H9 (cell line): ENCODE measurements around the gene METTL23. TPM values are rescaled to one million over a fixed set of nuclear protein-coding genes. Genes with fewer than 3 reads are reported as not detected.

ENCODE experiments used
- DNase-seq: peaks from one replicate; pipeline ENCODE4 v3.0.0-alpha.2; 2017
- H2AFZ ChIP-seq: one replicate; pipeline ENCODE4 v1.6.1; 2013; ENCODE audit warnings: mild to moderate bottlenecking, low read length, control low read depth, moderate library complexity
- H2AK5ac ChIP-seq: 2 replicates; pipeline ENCODE4 v1.6.1; 2013; ENCODE audit warnings: low read length, control low read depth, mixed read lengths; ENCODE audit not compliant: insufficient read length
- H2BK120ac ChIP-seq: one replicate; pipeline ENCODE4 v1.6.1; 2013; ENCODE audit warnings: low read depth, mild to moderate bottlenecking, low read length, control low read depth, inconsistent platforms; ENCODE audit not compliant: poor library complexity, severe bottlenecking
- H2BK12ac ChIP-seq: 2 replicates; pipeline ENCODE4 v1.6.1; 2013; ENCODE audit warnings: low read length, control low read depth, mixed read lengths, low read depth; ENCODE audit not compliant: insufficient read length
- H2BK15ac ChIP-seq: 2 replicates; pipeline ENCODE4 v1.6.1; 2013; ENCODE audit warnings: low read depth, low read length, control low read depth
- H2BK20ac ChIP-seq: one replicate; pipeline ENCODE4 v1.6.1; 2013; ENCODE audit warnings: low read depth, mild to moderate bottlenecking, low read length, control low read depth, inconsistent platforms; ENCODE audit not compliant: poor library complexity, severe bottlenecking
- H2BK5ac ChIP-seq: 2 replicates; pipeline ENCODE4 v1.6.1; 2013; ENCODE audit warnings: low read length, control low read depth, mixed read lengths; ENCODE audit not compliant: insufficient read length
- H3K14ac ChIP-seq: 2 replicates; pipeline ENCODE4 v1.6.1; 2013; ENCODE audit warnings: low read length, control low read depth; ENCODE audit not compliant: insufficient read depth
- H3K18ac ChIP-seq: 2 replicates; pipeline ENCODE4 v1.6.1; 2013; ENCODE audit warnings: low read depth, mild to moderate bottlenecking, mixed read lengths, low read length, control low read depth; ENCODE audit not compliant: insufficient read length
- H3K23ac ChIP-seq: 2 replicates; pipeline ENCODE4 v1.6.1; 2013; ENCODE audit warnings: low read length, control low read depth, mixed read lengths, low read depth; ENCODE audit not compliant: insufficient read length
- H3K23me2 ChIP-seq: 2 replicates; pipeline ENCODE4 v1.6.1; 2013; ENCODE audit warnings: low read depth, mild to moderate bottlenecking, mixed read lengths, low read length, control low read depth; ENCODE audit not compliant: insufficient read length, poor library complexity, severe bottlenecking
- H3K27ac ChIP-seq: 2 replicates; pipeline ENCODE4 v1.5.1; 2013; ENCODE audit warnings: low read length, control low read depth, mixed read lengths, low read depth; ENCODE audit not compliant: insufficient read length
- H3K27me3 ChIP-seq: 2 replicates; pipeline ENCODE4 v1.6.1; 2013; ENCODE audit warnings: low read length, control low read depth, inconsistent platforms; ENCODE audit not compliant: insufficient read depth
- H3K4ac ChIP-seq: 2 replicates; pipeline ENCODE4 v1.6.1; 2013; ENCODE audit warnings: low read depth, mild to moderate bottlenecking, control low read depth, inconsistent platforms, low read length, moderate library complexity
- H3K4me1 ChIP-seq: 2 replicates; pipeline ENCODE4 v1.6.1; 2013; ENCODE audit warnings: low read length, control low read depth, inconsistent platforms; ENCODE audit not compliant: insufficient read depth
- H3K4me2 ChIP-seq: 2 replicates; pipeline ENCODE4 v1.6.1; 2013; ENCODE audit warnings: low read length, control low read depth, mixed read lengths; ENCODE audit not compliant: insufficient read length, insufficient read depth
- H3K56ac ChIP-seq: 2 replicates; pipeline ENCODE4 v1.6.1; 2013; ENCODE audit warnings: low read depth, mild to moderate bottlenecking, mixed read lengths, low read length, control low read depth; ENCODE audit not compliant: insufficient read length
- H3K79me1 ChIP-seq: 2 replicates; pipeline ENCODE4 v1.6.1; 2013; ENCODE audit warnings: low read depth, mild to moderate bottlenecking, moderate library complexity, low read length, control low read depth, inconsistent platforms; ENCODE audit not compliant: insufficient read depth, poor library complexity, severe bottlenecking
- H3K79me2 ChIP-seq: 2 replicates; pipeline ENCODE4 v1.6.1; 2013; ENCODE audit warnings: low read length, control low read depth, inconsistent platforms; ENCODE audit not compliant: insufficient read depth
- H3K9ac ChIP-seq: 2 replicates; pipeline ENCODE4 v1.6.1; 2013; ENCODE audit warnings: low read length, control low read depth, mixed read lengths; ENCODE audit not compliant: insufficient read length; ENCODE audit errors: extremely low read depth
- H3K9me3 ChIP-seq: one replicate; pipeline ENCODE4 v1.6.1; 2013; ENCODE audit warnings: low read depth, low read length, inconsistent platforms; ENCODE audit not compliant: control insufficient read depth
- H3T11ph ChIP-seq: one replicate; pipeline ENCODE4 v1.6.1; 2013; ENCODE audit warnings: mild to moderate bottlenecking, low read length, control low read depth, inconsistent platforms
- H4K20me1 ChIP-seq: one replicate; pipeline ENCODE4 v1.6.1; 2013; ENCODE audit not compliant: control insufficient read depth, insufficient read length, insufficient read depth
- H4K5ac ChIP-seq: 2 replicates; pipeline ENCODE4 v1.6.1; 2013; ENCODE audit warnings: low read depth, mild to moderate bottlenecking, mixed read lengths, low read length, control low read depth; ENCODE audit not compliant: insufficient read length
- H4K8ac ChIP-seq: replicated peaks from 2 replicates; pipeline ENCODE4 v1.6.1; 2013; ENCODE audit warnings: low read length, control low read depth, mixed read lengths, low read depth; ENCODE audit not compliant: insufficient read length
- H4K91ac ChIP-seq: 2 replicates; pipeline ENCODE4 v1.6.1; 2013; ENCODE audit warnings: low read depth, mild to moderate bottlenecking, moderate library complexity, mixed read lengths, low read length, control low read depth; ENCODE audit not compliant: insufficient read length
- H3K27ac Mint-ChIP-seq, 3 experiments: 2 replicates in 2 of 3; 3 replicates in 1 of 3; pipeline ENCODE4 v1.8.0; 2020 to 2021; ENCODE audit warnings: mixed read lengths in 3 of 3, mild to moderate bottlenecking in 1 of 3, moderate library complexity in 1 of 3
- H3K27me3 Mint-ChIP-seq: 2 replicates; pipeline ENCODE4 v1.8.0; 2021; ENCODE audit warnings: low read depth, mild to moderate bottlenecking, moderate library complexity, mixed read lengths
- H3K36me3 Mint-ChIP-seq, 3 experiments: 2 replicates in 2 of 3; 3 replicates in 1 of 3; pipeline ENCODE4 v1.8.0; 2020 to 2021; ENCODE audit warnings: low read depth in 3 of 3, mixed read lengths in 3 of 3; ENCODE audit not compliant: insufficient read depth in 1 of 3
- H3K4me1 Mint-ChIP-seq, 2 experiments: 2 replicates each; pipeline ENCODE4 v1.8.0; 2020; ENCODE audit warnings: mixed read lengths in 2 of 2
- H3K4me3 Mint-ChIP-seq, 2 experiments: 2 replicates in 1 of 2; 3 replicates in 1 of 2; pipeline ENCODE4 v1.8.0; 2020 to 2021; ENCODE audit warnings: mild to moderate bottlenecking in 2 of 2, mixed read lengths in 2 of 2, moderate library complexity in 1 of 2
- H3K9me3 Mint-ChIP-seq, 2 experiments: 2 replicates in 1 of 2; 3 replicates in 1 of 2; pipeline ENCODE4 v1.8.0; 2020; ENCODE audit warnings: mild to moderate bottlenecking in 2 of 2, mixed read lengths in 2 of 2, moderate library complexity in 1 of 2
- CTCF ChIP-seq: fragments of 200-600 bp; sonication (generic); conservative IDR thresholded peaks from 3 replicates; pipeline ENCODE4 v1.8.0; 2021; ENCODE audit warnings: antibody characterized with exemption, mild to moderate bottlenecking
- WGBS: extraction: QIAGEN DNeasy Blood & Tissue Kit; methylation state at CpG from one replicate; pipeline ENCODE4 v1.1.7; 2013; ENCODE audit warnings: missing lambda C conversion rate, low lambda C conversion rate, mixed read lengths; ENCODE audit not compliant: insufficient read length; ENCODE audit errors: extremely low coverage; 5-methylcytosine and 5-hydroxymethylcytosine counted together
- total RNA-seq: library from RNA; stranded (reverse); gene quantifications from 2 replicates; pipeline ENCODE4 v1.2.1, GENCODE V29; 2021

METTL23 gene
- total RNA-seq, 1 experiment from 2014 or later = 29.9 TPM

- no peaks in the 10 kb centered on the region for H4K20me1 ChIP-seq
- H3K9ac ChIP-seq = no peak overlapping the region
- no peak overlapping the region for H3K27ac ChIP-seq
- no peak overlapping the region for H2BK120ac ChIP-seq
- no CpG with 5 or more reads among the region's 9 CpGs for WGBS
- H4K8ac ChIP-seq = no peak overlapping the region
- no peak overlapping the region for H2BK12ac ChIP-seq
- H3K23me2 ChIP-seq = no peaks in the 10 kb centered on the region
- no peaks in the 10 kb centered on the region for H3K9me3 Mint-ChIP-seq
- H3K4me1 ChIP-seq = no peaks in the 10 kb centered on the region
- no peaks in the 10 kb centered on the region for H3K79me1 ChIP-seq
- no peak overlapping the region for H2AFZ ChIP-seq
- peaks cover 2 to 3% of the 10 kb centered on the region in 2 experiments; a peak in 2 of 4 replicates for H3K4me1 Mint-ChIP-seq
- no peak overlapping the region for H2BK5ac ChIP-seq
- H3K36me3 Mint-ChIP-seq = peaks cover 32 to 87% (median 87%) of the 10 kb centered on the region in 3 experiments; a peak in 6 of 7 replicates
- H3K4me3 Mint-ChIP-seq = no peak overlapping the region
- H3K27ac Mint-ChIP-seq = no peak overlapping the region
- H3K27me3 ChIP-seq = no peaks in the 10 kb centered on the region
- no peak overlapping the region for H3K18ac ChIP-seq
- no peak overlapping the region for H4K91ac ChIP-seq
- no peak for DNase-seq
- no peak overlapping the region for H3K23ac ChIP-seq
- H4K5ac ChIP-seq = no peak overlapping the region
- H2BK20ac ChIP-seq = no peak overlapping the region
- H3K56ac ChIP-seq = no peak overlapping the region
- no peak overlapping the region for H3K14ac ChIP-seq
- H3K4me2 ChIP-seq = no peak overlapping the region
- H3K27me3 Mint-ChIP-seq = no peaks in the 10 kb centered on the region
- no peak overlapping the region for H2AK5ac ChIP-seq
- no peaks in the 10 kb centered on the region for H3K79me2 ChIP-seq
- no peak overlapping the region for H3T11ph ChIP-seq
- H3K9me3 ChIP-seq = no peaks in the 10 kb centered on the region
- no peak overlapping the region for H2BK15ac ChIP-seq
- no peak overlapping the region for H3K4ac ChIP-seq
- no peak for TF ChIP-seq CTCF
Measured at GRCh38 chr17:76720211-76720610, 6.4 kb upstream of the METTL23 start.
